HG03095 (cell line): ENCODE measurements around the gene ZNF839.
"Not testable (repeated sequence)": the region's sequence is repeated elsewhere in the genome, so short reads cannot be mapped to it uniquely, and the experiment has no call there.

Experiments
- ATAC-seq: cut with Tn5 transposase; IDR thresholded peaks from one replicate; pipeline ENCODE4 v1.9.1; 2021; ENCODE audit warnings: moderate library complexity; ENCODE audit not compliant: unreplicated experiment

The ZNF839 gene

DNA sequence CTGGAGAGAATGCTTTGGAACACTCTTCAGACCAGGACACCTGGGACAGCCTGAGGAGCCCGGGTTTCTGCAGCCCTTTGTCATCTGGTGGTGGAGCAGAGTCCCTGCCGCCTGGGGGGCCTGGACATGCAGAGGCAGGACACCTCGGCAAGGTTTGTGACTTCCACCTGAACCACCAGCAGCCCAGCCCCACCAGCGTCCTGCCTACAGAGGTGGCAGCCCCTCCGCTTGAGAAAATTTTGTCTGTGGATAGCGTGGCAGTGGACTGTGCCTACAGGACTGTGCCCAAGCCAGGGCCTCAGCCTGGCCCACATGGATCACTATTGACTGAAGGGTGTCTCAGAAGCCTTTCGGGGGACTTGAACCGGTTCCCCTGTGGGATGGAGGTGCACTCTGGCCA, 22.0 kb downstream of the ZNF839 start:
- no peak for ATAC-seq

DNA sequence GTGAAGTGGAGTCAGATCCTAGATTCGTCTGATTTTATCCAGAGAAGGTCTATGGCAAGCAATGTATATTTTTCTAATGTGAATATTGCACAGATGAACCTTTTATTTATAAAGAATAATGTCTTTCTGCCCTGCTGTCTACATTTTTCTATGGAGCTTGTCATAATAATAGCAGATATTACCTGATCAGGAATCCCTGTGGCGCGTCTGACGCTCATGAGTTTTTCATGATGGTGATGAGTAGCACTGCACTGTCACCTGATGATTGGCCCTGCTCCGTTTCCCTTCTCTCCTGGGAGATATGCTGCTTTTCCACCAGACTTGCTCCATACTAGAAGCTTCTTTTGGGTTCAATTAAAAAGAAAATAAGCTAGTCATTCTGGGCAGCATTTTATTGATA, 22.7 kb downstream of the ZNF839 start:
- no peak for ATAC-seq

DNA sequence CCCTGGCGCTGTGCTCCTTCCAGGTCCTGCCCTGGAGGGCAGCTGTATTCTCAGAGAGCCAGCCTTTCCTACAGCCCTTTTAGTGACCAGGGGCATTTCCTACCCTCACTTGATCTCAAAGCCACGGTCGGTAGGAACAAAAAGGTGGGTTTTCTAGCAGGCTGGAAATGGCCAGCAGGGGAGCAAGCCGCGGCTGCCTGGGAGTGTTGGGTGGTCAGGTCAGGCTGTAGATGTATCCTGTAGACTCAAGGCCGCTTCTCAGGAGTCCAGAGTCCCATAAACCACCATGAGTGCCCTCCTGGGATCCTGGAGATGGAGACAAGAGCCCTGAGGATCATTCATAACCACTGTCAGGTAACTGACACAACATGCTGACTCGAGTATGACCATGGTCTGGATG, 24.5 kb downstream of the ZNF839 start:
- ATAC-seq = no peak

DNA sequence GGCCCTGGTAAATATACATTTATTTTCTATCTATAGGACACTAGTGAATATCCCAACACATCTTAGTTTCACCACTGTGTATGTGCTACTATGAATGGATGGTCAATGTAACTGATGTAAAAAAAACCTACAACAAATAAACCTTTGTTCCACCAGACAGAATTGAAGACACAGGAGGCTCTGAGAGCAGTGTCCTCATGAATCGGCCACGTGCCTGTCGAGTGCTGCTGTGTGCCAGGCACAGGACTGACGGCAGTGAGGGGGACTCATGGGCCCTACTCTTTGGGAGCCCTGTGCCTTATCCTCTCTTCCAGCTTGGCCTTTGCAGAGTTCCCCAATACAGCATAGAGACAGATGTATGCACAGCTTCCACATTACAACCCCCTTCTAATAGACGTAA, 24.9 kb downstream of the ZNF839 start:
- ATAC-seq = no peak

DNA sequence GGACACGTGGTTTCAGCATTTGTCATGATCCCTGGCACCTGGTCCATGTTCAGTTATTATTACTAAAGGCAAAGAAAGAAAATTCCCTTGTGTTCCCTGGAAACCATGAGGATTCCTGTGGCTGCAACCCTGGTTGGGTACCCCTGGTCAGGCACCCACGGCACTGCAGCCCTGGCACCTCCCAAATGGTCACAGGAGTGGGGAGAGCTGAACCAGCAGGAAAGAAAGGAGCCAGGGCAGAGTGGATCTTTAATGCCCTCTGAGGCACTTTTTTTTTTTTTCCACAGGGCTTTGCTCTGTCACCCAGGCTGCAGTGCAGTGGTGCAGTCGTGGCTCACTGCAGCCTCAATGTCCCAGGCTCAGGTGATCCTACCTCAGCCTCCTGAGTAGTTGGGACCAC, 25.7 kb downstream of the ZNF839 start:
- no peak for ATAC-seq

DNA sequence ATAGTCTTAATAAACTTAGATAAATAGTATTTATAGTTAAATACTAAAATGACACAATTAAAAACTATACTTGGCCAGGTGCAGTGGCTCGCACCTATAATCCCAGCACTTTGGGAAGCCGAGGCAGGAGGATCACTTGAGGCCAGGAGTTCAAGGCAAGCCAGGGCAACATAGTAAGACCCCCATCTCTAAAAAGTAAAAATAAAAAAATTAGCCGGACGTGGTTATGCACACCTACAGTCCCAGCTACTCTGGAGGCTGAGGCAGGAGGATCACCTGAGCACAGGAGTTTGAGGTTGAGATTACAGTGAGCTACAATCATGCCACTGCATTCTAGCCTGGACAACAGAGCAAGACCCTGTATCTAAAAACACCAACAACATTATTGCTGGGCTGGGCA, 27.1 kb downstream of the ZNF839 start:
- ATAC-seq = no peak

DNA sequence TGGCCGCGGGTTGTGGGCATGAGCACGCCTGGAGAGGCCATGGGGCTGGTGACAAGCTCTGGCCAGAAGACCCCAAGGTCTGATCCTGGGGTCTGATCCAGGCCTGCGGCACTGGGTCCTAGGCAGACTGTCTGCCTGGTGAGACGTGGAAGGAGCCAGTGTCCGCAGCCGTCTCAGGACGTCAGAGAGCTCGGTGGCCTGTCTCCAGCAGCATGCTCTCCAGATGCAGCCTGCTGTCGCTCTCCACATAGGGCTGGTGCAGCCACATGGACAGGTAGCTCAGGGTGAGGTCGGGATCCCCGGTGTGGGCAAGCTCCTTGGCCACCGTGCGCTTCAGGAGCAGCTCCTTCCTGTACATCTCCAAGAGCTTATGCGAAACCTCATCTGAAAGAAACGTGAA, 28.8 kb downstream of the ZNF839 start:
- no peak for ATAC-seq

DNA sequence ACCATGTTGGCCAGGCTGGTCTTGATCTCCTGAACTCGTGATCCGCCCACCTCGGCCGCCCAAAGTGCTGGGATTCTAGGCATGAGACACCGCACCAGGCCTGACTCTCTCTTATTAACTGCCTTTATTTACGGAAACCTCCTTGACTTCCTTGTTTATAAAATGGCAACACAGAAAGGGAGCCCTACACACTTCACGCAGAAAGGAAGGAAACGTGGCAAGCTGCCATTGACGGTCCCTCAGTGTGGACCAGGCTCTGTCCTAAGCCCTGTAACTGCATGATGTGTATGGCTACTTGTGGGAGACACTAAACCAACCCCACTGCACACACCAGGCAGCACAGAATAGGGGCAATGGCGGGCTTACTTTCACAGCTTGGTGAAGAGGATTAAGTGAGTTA, 31.5 kb downstream of the ZNF839 start:
- no peak for ATAC-seq

DNA sequence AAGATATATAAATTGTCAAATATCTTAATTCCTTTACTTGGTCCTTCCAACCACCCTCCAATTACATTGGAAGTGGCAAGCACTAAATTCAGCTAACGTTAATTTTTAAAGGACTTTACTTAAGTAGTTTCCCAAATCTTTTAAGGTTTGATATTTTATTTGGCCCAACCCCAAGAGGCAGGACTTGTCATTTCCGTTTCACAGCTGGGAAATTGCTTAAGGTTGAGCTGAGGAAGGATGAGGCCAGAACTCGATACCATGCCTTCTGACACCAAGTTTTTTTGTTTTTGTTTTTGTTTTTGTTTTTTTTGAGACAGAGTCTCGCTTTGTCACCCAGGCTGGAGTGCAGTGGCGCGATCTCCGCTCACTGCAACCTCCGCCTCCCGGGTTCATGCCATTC, 32.0 kb downstream of the ZNF839 start:
- not testable (repeated sequence) for ATAC-seq

DNA sequence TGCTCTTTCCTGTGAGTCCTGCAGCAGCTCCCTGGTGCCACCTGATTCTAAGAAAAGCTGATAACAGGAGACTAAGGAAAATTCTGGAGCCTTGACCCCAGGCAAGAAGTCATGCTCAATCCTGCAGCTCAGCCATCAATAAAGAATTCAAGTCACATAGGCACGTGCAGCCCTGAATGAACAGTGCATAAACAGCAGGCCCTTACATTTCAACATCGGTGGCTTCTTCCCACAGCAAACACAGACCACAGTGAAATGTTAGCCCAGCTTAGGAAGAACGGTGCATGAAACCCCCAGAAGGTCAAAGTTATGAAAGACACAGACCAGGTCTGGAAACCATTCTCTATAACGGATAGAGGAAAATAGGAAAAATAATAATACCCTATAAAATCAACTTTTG, 32.7 kb downstream of the ZNF839 start:
- ATAC-seq = no peak

DNA sequence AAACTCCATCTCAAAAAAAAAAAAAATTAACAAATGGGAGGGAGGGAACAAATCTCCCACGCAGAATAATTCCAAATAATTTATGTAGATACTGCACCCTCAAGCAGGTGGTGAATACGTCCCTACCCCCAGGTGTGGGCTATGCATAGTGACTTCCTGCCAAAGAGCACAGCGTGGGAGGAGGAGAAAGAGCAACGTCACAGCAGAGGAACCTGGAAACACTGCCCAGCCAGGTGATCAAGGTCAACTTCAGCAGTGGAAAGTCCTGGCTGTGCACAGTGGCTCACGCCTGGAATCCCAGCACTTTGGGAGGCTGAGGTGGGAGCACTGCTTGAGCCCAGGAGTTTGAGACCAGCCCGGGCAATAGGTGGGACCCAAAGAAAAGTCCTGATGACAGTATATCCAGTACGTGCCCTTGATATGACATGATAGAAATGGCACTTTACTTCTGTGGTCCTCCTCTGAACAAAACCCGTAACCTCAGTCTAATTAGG, 33.6 kb downstream of the ZNF839 start:
- no peak for ATAC-seq

DNA sequence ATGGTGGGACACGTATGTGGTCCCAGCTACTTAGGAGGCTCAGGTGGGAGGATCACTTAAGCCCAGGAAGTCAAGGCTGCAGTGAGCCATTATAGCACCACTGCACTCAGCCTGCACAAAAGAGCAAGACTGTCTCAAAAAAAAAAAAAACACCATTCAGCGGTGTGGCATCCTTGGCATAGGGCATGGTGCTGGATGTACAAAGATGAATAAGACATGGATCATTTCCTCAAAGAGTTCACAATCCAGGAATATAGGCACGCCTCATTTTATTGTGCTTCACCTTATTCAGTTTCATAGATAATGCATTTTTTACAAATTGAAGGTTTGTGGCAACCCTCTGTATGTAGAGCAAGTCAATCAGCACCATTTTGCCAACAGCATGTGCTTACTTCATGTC, 36.7 kb downstream of the ZNF839 start:
- no peak for ATAC-seq

DNA sequence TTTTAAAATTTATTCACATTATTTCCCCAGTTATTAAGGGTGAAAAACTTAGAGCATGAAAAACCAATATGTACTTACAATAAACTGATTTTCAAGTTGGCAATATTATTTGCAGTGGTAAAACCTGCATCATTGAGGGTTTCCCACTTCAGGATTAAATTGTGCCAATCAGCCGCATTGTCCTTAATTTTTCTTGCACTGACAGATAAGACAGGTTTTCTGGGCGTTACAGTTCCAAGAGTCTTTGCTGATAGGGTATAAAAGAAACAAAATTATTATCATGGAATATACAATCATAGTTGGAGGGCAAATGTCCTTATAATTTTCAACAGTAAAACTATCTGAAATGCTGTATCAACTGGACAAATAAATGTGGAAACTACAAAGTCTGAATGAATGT, 39.8 kb downstream of the ZNF839 start:
- no peak for ATAC-seq

DNA sequence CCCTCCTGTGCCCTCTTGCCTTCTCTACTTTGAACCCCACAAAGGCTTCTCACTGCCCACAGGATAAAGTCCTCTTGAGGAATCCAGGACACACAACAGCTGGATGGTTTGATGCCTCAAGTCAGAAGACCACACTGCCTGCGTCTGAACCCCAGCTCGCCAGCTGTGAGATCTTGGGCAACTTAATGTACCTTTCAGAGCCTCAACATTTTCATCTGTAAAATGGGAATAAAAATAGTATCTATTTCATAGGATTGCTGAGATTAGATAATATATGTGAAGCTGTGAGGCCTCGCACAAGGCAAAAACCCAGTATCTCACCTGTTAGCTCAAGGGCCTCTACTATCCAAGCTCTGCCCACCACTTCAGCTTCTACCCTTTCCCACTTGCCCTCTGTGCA, 40.8 kb downstream of the ZNF839 start:
- no peak for ATAC-seq

DNA sequence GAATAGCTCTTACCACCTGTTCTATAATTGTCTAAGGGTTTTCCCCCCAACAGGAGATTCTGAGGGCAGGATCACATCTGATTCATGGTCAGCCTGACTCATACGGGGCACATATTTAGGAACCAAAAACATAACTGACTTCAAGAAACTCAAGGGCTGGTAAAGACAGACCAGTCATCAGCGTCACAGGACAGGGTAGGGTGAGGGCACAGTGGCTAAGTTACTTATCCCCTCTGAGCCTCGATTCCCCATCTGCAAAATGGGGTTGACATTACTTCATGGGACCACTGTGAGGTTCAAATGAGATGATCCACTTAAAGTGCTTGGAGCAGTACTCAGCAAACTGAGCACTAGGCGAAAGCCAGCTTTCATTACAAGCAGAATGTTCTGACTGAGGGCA, 42.5 kb downstream of the ZNF839 start:
- no peak for ATAC-seq

DNA sequence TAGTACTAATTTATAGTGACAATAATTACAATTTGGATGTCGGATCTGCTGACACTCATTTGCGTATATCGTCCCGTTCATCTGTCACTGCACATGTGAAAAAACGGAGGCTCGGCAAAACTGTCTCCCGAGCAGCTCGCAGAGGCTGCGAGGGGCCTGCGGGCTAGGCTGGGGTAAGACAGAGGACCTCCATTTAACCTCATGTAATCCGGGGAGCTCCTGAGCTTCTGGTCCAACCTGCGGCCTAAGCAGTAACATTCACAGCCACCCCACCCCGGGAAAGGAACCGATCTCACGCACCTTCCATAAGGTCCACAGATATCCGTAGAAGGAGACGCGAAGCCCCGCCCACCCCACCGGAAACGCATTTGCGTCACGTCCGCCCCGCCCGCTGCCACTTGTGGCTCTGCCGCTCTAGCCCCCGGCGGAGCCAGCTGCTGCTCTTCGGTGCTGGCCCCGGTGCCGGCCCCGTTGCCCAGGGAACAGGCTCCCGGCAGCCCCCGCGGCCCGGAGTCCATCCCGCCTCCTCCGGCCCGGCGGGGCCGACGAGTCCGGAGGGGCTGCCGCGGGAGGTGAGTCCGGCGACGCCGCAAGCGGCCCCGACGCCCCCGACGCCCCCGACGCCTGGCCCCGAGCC, 43.1 kb downstream of the ZNF839 start, which contains the start of the genes CINP and TECPR2:
Gene CINP (minus strand): TSS at position 346 of the 637 bp plus-strand sequence. CDS start 39 bp downstream, at position 307.
Gene TECPR2 (plus strand): TSS at position 397 of the 637 bp plus-strand sequence. CDS start 13,781 bp downstream, outside the sequence.
- peak; percentile 92 for ATAC-seq

DNA sequence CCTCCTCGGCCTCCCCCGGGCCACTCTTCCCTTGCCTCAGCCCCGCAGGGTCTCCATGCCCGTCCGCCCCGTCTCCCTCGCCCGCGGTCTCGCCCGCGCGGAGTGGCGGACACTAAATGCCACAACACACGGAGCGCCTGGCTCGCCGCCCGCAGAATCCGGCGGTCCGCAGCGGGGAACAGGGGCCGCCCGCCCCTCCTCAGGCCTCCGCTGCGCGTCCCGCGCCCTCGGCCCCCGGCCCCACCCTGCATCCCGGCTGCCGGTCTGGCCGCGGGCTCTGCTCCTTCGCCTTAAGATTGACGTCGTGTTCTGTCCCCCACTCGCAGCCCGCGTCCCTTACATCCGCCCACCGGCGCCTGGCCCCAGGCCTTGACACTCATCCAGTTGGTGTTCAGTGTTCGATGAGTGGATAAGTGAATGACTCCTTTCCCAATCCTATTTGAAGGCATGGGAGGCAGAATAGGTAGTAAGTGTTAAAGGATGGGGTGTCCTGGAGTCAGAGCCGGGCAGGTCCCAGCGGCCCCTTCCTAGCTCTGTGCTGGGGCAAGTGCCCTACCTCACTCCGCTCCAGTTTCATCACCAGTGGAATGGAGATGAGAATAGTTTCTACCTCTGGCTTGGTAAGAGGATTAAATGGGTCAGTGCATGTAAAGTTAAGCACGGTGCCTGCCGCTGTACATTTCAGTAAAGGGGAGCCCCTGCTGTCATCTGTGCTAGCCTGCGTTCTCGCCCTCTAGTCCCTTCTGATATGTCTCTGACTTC, 43.8 kb downstream of the ZNF839 start:
- peak; percentile 29 for ATAC-seq

DNA sequence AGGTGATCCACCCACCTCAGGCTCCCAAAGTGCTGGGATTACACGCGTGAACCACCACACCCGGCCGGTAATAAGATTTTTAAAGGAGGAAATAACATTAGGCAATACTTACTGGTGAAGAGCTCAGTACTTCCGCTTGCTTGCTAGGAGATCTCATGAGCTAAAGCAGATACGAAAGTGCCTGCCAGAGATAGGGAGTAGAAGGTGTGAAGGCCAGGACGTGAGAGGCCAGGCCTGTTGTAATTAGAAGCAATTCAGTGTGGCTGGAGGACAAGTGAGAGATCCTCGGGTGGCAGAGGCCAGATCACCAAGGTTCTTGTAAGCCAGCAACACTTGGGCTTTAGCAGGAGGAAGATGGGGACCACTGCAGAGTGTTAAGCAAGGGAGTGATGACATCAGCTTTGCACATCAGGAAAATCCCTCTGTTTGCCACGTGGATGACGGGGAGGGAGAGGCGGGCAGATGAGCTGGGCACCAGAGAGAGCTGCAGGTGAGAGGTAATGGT, 50.8 kb downstream of the ZNF839 start:
- no peak for ATAC-seq

DNA sequence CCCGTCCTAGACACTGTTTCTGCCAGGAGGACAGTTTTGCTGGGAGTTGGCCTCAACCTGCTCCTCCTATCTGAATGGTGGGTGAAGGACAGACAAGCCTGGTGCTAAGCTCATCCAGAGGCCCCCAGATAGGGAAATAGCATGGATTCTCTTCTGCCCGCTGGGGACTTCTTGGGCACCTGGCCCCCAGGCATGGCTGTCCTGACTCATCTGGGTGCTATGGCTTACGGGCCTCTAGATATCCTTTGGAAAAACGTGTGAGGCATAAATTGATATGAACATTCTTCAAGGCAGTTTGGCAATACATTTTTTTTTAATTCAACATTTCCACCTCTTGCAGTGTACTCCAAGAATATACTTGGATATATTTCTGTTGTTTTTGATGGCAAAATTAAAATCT, 51.8 kb downstream of the ZNF839 start:
- ATAC-seq = no peak

DNA sequence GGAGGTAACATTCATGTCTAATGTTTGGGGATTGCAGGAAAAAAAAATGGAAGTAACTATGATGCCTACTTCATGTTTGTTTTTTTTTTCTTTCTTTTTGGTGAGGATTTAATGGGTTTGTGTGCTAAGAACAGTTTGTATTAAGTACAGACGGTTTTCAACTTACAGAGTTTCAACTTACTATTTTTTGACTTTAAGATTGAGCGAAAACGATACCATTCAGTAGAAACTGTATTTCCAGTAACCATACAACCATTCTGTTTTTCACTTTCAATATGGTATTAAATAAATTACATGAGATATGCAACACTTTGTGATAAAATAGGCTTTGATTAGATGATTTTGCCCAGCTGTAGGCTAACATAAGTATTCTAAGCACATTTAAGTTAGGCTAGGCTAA, 53.6 kb downstream of the ZNF839 start:
- no peak for ATAC-seq

DNA sequence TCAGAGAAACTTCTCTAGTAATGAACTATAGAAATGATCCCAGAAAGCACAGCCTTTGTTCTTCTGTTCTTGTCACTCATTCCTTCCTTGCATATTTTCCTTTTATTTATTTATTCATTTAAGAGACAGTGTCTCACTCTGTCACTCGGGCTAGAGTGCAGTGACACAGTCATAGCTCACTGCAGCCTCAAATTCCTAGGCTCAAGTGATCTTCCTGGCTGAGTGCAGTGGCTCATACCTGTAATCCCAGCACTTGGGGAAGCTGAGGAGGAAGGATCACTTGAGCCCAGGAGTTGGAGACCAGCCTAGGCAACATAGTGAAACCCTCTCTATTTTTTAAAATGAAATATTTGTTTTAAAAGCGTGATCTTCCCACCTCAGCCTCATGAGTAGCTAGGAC, 54.7 kb downstream of the ZNF839 start:
- ATAC-seq = no peak

DNA sequence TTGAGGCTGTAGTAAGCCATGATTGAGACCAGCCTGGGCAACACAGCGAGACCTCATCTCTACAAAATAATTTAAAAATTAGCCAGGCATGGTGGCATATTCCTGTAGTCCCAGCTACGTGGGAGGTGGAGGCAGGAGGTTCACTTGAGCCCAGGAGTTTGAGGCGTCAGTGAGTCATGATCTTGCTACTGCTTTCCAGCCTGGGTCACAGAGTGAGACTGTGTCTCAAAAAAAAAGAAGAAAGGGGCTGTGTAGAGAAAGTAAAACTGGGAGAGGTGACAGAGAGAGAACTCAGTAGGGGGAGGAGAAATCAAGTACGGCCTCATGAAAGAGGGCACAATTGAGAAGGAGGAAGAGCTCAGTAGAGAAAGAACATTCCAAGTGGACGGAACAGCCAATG, 55.6 kb downstream of the ZNF839 start:
- ATAC-seq = no peak
